SK-N-SH (cell line): ENCODE results near the gene PTPN18. TPM values are rescaled to one million over a fixed set of nuclear protein-coding genes. Genes with fewer than 3 reads are reported as not detected.

Source experiments
- CTCF ChIA-PET: fragments of 300-600, 350-600 bp; formaldehyde crosslinking; extraction: SDS; loops from one replicate; lab custom pipeline; 2021; lab: Yijun Ruan, JAX
- POLR2A ChIA-PET: fragments of 350-600 bp; sonication (Branson Sonifier 250); formaldehyde crosslinking; extraction: SDS; loops from one replicate; lab custom pipeline; 2020; ENCODE audit warnings: antibody characterized with exemption, inconsistent platforms; lab: Yijun Ruan, JAX
- DNase-seq: peaks from one replicate; pipeline ENCODE4 v3.0.0; 2012
- H2AFZ ChIP-seq: fragments of 200-600 bp; sonication (generic); 2 replicates; pipeline ENCODE4 v1.8.1; 2016; ENCODE audit warnings: antibody characterized with exemption, mild to moderate bottlenecking, low read depth
- H3F3A ChIP-seq: fragments of 200-600 bp; sonication (generic); replicated peaks from 2 replicates; pipeline ENCODE3; 2016; ENCODE audit warnings: antibody characterized with exemption, mild to moderate bottlenecking; ENCODE audit not compliant: insufficient read depth
- H3K27ac ChIP-seq, 2 experiments: fragments of 200-500 bp in 1 of 2; fragments of 200-600 bp in 1 of 2; sonication (Bioruptor generic) in 1 of 2; sonication (generic), shearing (Covaris generic) in 1 of 2; 2 replicates each; pipeline versions ENCODE4 v1.5.1 to v1.6.1; 2014 to 2016; ENCODE audit warnings: low read depth in 2 of 2, inconsistent platforms in 1 of 2, low read length in 1 of 2, mild to moderate bottlenecking in 1 of 2, mixed read lengths in 1 of 2
- H3K27me3 ChIP-seq: fragments of 200-600 bp; sonication (generic), shearing (Covaris generic); 2 replicates; pipeline ENCODE4 v1.6.1; 2016; ENCODE audit warnings: mixed run types; ENCODE audit not compliant: insufficient read depth
- H3K36me3 ChIP-seq, 2 experiments: fragments of 200-500 bp in 1 of 2; fragments of 200-600 bp in 1 of 2; sonication (Bioruptor generic) in 1 of 2; sonication (generic) in 1 of 2; replicated peaks in 1 of 2; 2 replicates each; pipeline versions ENCODE3 to v1.5.1; 2014 to 2016; ENCODE audit warnings: low read length in 1 of 2, mild to moderate bottlenecking in 1 of 2; ENCODE audit not compliant: insufficient read depth in 2 of 2, control insufficient read depth in 1 of 2
- H3K4me1 ChIP-seq, 2 experiments: fragments of 200-500 bp in 1 of 2; fragments of 200-600 bp in 1 of 2; sonication (Bioruptor generic) in 1 of 2; sonication (generic), shearing (Covaris generic) in 1 of 2; 2 replicates each; pipeline versions ENCODE4 v1.5.1 to v1.6.1; 2014 to 2016; ENCODE audit warnings: low read depth in 1 of 2, low read length in 1 of 2, mixed run types in 1 of 2; ENCODE audit not compliant: insufficient read depth in 2 of 2, control insufficient read depth in 1 of 2
- H3K4me2 ChIP-seq: fragments of 200-600 bp; sonication (generic), shearing (Covaris generic); 2 replicates; pipeline ENCODE4 v1.6.1; 2017; ENCODE audit warnings: mixed run types
- H3K4me3 ChIP-seq, 2 experiments: fragments of 200-500 bp in 1 of 2; fragments of 200-600 bp in 1 of 2; sonication (Bioruptor generic) in 1 of 2; sonication (generic), shearing (Covaris generic) in 1 of 2; 2 replicates each; pipeline versions ENCODE4 v1.5.1 to v1.8.1; 2014 to 2016; ENCODE audit warnings: low read depth in 2 of 2, inconsistent platforms in 1 of 2, low read length in 1 of 2, mild to moderate bottlenecking in 1 of 2, mixed read lengths in 1 of 2, moderate library complexity in 1 of 2
- H3K79me2 ChIP-seq: fragments of 200-600 bp; sonication (generic); 2 replicates; pipeline ENCODE4 v1.8.1; 2017; ENCODE audit warnings: mild to moderate bottlenecking; ENCODE audit not compliant: insufficient read depth
- H3K9ac ChIP-seq: fragments of 200-600 bp; sonication (generic); 2 replicates; pipeline ENCODE4 v1.6.1; 2017; ENCODE audit warnings: mixed run types
- H3K9me2 ChIP-seq: fragments of 200-600 bp; sonication (generic); 2 replicates; pipeline ENCODE4 v1.6.1; 2017; ENCODE audit warnings: mixed run types
- H3K9me3 ChIP-seq: fragments of 200-600 bp; sonication (generic); 2 replicates; pipeline ENCODE4 v1.6.1; 2017; ENCODE audit warnings: mixed run types, mild to moderate bottlenecking, moderate library complexity
- H4K20me1 ChIP-seq: fragments of 200-600 bp; sonication (generic); 2 replicates; pipeline ENCODE4 v1.6.1; 2017; ENCODE audit warnings: mild to moderate bottlenecking, mixed run types; ENCODE audit not compliant: insufficient read depth
- CHD2 ChIP-seq: fragments of 150-350 bp; IDR thresholded peaks from 2 replicates; pipeline ENCODE4 v1.6.1; 2018; ENCODE audit warnings: low read length; ENCODE audit not compliant: partially characterized antibody
- ELF1 ChIP-seq: IDR thresholded peaks from 2 replicates; pipeline ENCODE4 v1.4.0; 2012
- EP300 ChIP-seq, 2 experiments: IDR thresholded peaks; 2 replicates each; pipeline versions ENCODE4 v1.4.0 to v1.6.1; 2012; ENCODE audit warnings: borderline replicate concordance in 1 of 2, low read depth in 1 of 2, low read length in 1 of 2
- EZH2phosphoT487 ChIP-seq: fragments of 200-600 bp; sonication (generic); IDR thresholded peaks from 2 replicates; pipeline ENCODE4 v1.6.1; 2017; ENCODE audit warnings: low read depth, mixed run types, mild to moderate bottlenecking, antibody characterized with exemption, moderate library complexity, borderline replicate concordance
- FOSL2 ChIP-seq: IDR thresholded peaks from 2 replicates; pipeline ENCODE4 v1.4.0; 2012; ENCODE audit warnings: low read depth, mild to moderate bottlenecking, moderate library complexity, borderline replicate concordance
- FOXM1 ChIP-seq: IDR thresholded peaks from 2 replicates; pipeline ENCODE4 v1.4.0; 2012; ENCODE audit warnings: low read depth, mild to moderate bottlenecking
- GATA2 ChIP-seq: sonication (generic); formaldehyde crosslinking; IDR thresholded peaks from 2 replicates; pipeline ENCODE4 v1.5.0; 2020; ENCODE audit warnings: mild to moderate bottlenecking, missing genetic modification reagents
- JUND ChIP-seq: IDR thresholded peaks from 2 replicates; pipeline ENCODE4 v1.4.0; 2012
- NFIC ChIP-seq: IDR thresholded peaks from 2 replicates; pipeline ENCODE4 v1.4.0; 2012; ENCODE audit warnings: borderline replicate concordance
- NRF1 ChIP-seq: IDR thresholded peaks from 2 replicates; pipeline ENCODE4 v1.6.1; 2012; ENCODE audit warnings: low read depth, mild to moderate bottlenecking, low read length
- RAD21 ChIP-seq: IDR thresholded peaks from 2 replicates; pipeline ENCODE4 v1.6.1; 2012; ENCODE audit warnings: mild to moderate bottlenecking, low read length
- RXRA ChIP-seq: IDR thresholded peaks from 2 replicates; pipeline ENCODE4 v1.4.0; 2012; ENCODE audit warnings: low read depth, mild to moderate bottlenecking, borderline replicate concordance
- SIN3A ChIP-seq: IDR thresholded peaks from 2 replicates; pipeline ENCODE4 v1.6.1; 2012; ENCODE audit warnings: low read depth, mild to moderate bottlenecking, low read length, moderate library complexity, borderline replicate concordance
- SMC3 ChIP-seq: IDR thresholded peaks from 2 replicates; pipeline ENCODE4 v1.6.1; 2012; ENCODE audit warnings: low read depth, low read length, improper control_type of control experiment
- TEAD4 ChIP-seq: IDR thresholded peaks from 2 replicates; pipeline ENCODE4 v1.4.0; 2012; ENCODE audit warnings: mild to moderate bottlenecking, borderline replicate concordance; ENCODE audit not compliant: insufficient read depth
- WGBS: methylation state at CpG from one replicate; pipeline ENCODE4 v1.1.6; 2017; ENCODE audit warnings: low lambda C conversion rate; 5-methylcytosine and 5-hydroxymethylcytosine counted together
- polyA plus RNA-seq, 3 experiments: library from polyadenylated mRNA; depleted of rRNA; stranded (reverse); fragments of >200 nt; gene quantifications; 2 replicates each; pipeline ENCODE4 v1.2.3, GENCODE V29; 2012
- TF ChIP-seq, protein P1 (sequence below): fragments of 150-350 bp; IDR thresholded peaks from 2 replicates; pipeline ENCODE4 v1.6.1; 2017; ENCODE audit warnings: antibody characterized with exemption, low read length, low read depth, borderline replicate concordance
- TF ChIP-seq, protein P2 (sequence below): IDR thresholded peaks from 2 replicates; pipeline ENCODE4 v1.6.1; 2012; ENCODE audit warnings: mild to moderate bottlenecking, low read depth, low read length, moderate library complexity
- TF ChIP-seq, protein P3 (sequence below): IDR thresholded peaks from 2 replicates; pipeline ENCODE4 v1.4.0; 2012; ENCODE audit warnings: low read depth, borderline replicate concordance

The PTPN18 gene
- polyA plus RNA-seq, 1 of the 3 experiments (the other 2 are of a cell fraction), result 30.4 TPM

DNA sequence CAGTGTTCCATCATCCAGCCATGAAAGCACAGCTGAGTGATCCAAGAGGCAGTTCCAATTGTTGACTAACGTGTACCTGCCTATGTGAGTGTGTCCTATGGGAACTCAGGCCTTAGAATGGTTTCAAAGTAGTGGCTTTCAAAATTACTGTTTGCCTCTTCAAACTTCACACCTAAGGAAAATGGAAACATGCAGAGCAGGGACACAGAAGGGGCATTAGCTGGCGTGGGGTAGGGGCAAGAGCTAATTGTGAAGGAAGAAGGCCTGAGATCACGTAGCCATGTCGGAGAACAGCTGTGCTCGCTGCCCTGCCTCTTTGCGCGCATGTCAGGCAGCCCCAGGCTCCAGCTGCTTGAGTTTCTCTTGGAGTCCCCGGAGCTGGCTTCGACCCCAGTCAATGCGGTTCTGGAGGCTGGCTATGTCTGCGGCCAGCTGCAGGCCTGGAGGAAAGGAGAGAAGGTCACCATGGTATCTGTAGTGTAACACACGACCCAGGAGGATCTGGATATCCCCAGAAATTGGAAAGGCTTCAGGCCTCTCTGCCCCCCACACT is 17.0 kb upstream of the PTPN18 start:
- peaks cover 3 to 13% of the 10 kb centered on the region in 2 experiments for H3K36me3 ChIP-seq
- WGBS, result 98% methylated on average over 12 of the region's 12 CpGs
- H3K79me2 ChIP-seq, result peaks cover 10% of the 10 kb centered on the region
- ChIA-PET POLR2A (interaction anchor here (1.1 kb wide), 1 partner anchor 34 kb away, joined by 3 read pairs; no protein-coding TSS in a partner anchor), CTCF (interaction anchor here (0.8 kb wide), 1 partner anchor 158 kb away, joined by 4 read pairs; the partner anchor contains the start of gene SMPD4)
- H3K4me1 ChIP-seq, result peaks cover 10 to 21% of the 10 kb centered on the region in 2 experiments; a peak in 3 of 4 replicates
- H3K27ac ChIP-seq, result no peak overlapping the region
- H3K4me2 ChIP-seq, result no peak overlapping the region
- TF ChIP-seq JUND (no peak), TEAD4 (no peak), ELF1 (no peak), SMC3 (no peak)
- TF ChIP-seq, protein P1, sequence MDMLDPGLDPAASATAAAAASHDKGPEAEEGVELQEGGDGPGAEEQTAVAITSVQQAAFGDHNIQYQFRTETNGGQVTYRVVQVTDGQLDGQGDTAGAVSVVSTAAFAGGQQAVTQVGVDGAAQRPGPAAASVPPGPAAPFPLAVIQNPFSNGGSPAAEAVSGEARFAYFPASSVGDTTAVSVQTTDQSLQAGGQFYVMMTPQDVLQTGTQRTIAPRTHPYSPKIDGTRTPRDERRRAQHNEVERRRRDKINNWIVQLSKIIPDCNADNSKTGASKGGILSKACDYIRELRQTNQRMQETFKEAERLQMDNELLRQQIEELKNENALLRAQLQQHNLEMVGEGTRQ, result no peak
- DNase-seq, result no peak
- H3K4me3 ChIP-seq, result no peak overlapping the region
- no peak overlapping the region for H2AFZ ChIP-seq
- H4K20me1 ChIP-seq, result 0 out of 2 replicates have a peak, but pooled peaks cover 2% of the 10 kb centered on the region
- H3K9me3 ChIP-seq, result no peaks in the 10 kb centered on the region
- H3K9me2 ChIP-seq, result no peaks in the 10 kb centered on the region
- H3K9ac ChIP-seq, result no peak overlapping the region
- no peaks in the 10 kb centered on the region for H3K27me3 ChIP-seq
- peaks cover 17% of the 10 kb centered on the region for H3F3A ChIP-seq

DNA sequence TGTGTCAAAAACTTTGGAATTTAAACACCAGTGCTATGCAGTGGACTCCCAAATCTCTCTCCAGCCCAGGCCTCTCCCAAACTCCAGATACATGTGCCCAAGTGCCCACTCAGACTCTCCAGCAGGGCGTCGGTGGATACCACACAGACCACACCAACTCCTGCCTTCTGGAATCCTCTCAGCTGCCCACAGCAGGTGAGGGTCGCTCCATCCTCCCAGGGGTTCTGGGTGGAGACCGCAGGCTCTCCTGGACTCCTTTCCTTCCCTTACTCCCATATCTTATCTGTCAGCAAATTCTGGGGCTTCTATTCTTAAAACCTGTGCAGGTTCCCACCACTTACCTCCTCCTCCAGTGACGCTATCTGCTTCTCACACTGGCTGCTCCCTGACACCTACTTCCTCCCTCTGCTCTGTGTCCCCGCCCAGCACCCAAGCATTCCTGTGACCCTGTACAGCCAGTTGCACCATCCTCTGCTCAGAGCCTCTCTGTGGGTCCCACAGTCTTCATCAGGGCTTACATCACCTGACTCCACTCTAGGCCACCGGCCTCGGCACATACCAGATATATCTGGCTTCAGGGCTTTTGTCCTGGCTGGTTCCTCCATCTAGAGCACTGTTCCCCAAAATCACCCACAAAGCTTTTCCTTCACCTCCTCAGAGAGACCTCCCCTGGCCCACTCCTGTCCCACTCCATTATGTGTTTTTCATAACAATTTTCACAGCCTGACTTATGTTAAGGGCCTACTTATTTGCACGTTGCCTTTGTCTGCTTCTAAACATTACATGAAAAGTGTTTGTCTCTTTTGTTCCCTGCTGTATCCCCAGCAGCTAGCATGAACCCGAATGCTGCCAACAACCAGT is 15.7 kb upstream of the PTPN18 start:
- no peak overlapping the region for H3K27ac ChIP-seq
- TF ChIP-seq, protein P2, sequence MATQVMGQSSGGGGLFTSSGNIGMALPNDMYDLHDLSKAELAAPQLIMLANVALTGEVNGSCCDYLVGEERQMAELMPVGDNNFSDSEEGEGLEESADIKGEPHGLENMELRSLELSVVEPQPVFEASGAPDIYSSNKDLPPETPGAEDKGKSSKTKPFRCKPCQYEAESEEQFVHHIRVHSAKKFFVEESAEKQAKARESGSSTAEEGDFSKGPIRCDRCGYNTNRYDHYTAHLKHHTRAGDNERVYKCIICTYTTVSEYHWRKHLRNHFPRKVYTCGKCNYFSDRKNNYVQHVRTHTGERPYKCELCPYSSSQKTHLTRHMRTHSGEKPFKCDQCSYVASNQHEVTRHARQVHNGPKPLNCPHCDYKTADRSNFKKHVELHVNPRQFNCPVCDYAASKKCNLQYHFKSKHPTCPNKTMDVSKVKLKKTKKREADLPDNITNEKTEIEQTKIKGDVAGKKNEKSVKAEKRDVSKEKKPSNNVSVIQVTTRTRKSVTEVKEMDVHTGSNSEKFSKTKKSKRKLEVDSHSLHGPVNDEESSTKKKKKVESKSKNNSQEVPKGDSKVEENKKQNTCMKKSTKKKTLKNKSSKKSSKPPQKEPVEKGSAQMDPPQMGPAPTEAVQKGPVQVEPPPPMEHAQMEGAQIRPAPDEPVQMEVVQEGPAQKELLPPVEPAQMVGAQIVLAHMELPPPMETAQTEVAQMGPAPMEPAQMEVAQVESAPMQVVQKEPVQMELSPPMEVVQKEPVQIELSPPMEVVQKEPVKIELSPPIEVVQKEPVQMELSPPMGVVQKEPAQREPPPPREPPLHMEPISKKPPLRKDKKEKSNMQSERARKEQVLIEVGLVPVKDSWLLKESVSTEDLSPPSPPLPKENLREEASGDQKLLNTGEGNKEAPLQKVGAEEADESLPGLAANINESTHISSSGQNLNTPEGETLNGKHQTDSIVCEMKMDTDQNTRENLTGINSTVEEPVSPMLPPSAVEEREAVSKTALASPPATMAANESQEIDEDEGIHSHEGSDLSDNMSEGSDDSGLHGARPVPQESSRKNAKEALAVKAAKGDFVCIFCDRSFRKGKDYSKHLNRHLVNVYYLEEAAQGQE, result no peak
- TF ChIP-seq RXRA (no peak), FOSL2 (no peak), SIN3A (no peak), CHD2 (no peak), NFIC (no peak), GATA2 (CRISPR knock-in tag) (no peak), RAD21 (no peak), NRF1 (no peak), EZH2phosphoT487 (no peak), EP300 (IDR thresholded peaks at IDR 0.05; ENCODE audit: borderline replicate concordance in 1 of 2, low read depth in 1 of 2, low read length in 1 of 2) (no peak), FOXM1 (no peak)
- TF ChIP-seq, protein P3, sequence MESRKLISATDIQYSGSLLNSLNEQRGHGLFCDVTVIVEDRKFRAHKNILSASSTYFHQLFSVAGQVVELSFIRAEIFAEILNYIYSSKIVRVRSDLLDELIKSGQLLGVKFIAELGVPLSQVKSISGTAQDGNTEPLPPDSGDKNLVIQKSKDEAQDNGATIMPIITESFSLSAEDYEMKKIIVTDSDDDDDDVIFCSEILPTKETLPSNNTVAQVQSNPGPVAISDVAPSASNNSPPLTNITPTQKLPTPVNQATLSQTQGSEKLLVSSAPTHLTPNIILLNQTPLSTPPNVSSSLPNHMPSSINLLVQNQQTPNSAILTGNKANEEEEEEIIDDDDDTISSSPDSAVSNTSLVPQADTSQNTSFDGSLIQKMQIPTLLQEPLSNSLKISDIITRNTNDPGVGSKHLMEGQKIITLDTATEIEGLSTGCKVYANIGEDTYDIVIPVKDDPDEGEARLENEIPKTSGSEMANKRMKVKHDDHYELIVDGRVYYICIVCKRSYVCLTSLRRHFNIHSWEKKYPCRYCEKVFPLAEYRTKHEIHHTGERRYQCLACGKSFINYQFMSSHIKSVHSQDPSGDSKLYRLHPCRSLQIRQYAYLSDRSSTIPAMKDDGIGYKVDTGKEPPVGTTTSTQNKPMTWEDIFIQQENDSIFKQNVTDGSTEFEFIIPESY, result no peak

More for the DNA sequence above, 15.7 kb upstream of the PTPN18 start:
- Histone ChIP-seq H3K9me3 (no peaks in the 10 kb centered on the region), H3K9me2 (no peaks in the 10 kb centered on the region), H3F3A (peaks cover 17% of the 10 kb centered on the region), H3K4me3 (no peak overlapping the region), H3K27me3 (no peaks in the 10 kb centered on the region), H3K9ac (no peak overlapping the region), H4K20me1 (peaks cover 9% of the 10 kb centered on the region; the same call in 1 of the 2 replicates), H3K79me2 (peaks cover 20% of the 10 kb centered on the region), H3K4me2 (no peak overlapping the region; the same call in 1 of the 2 replicates), H3K4me1 (peaks cover 13 to 22% of the 10 kb centered on the region in 2 experiments; a peak in 3 of 4 replicates), H2AFZ (no peak overlapping the region), H3K36me3 (peaks cover 10 to 21% of the 10 kb centered on the region in 2 experiments)
- no peak for DNase-seq
- WGBS, result 94% methylated on average over 10 of the region's 10 CpGs
- ChIA-PET POLR2A (no interaction called here), CTCF (interaction anchor here (1.9 to 3.8 kb wide), 3 partner anchors 8 to 158 kb away, joined by 9 to 20 read pairs (median 19); partner anchors contain the start of genes MZT2B, PTPN18 and SMPD4)
